Cardiac fibroblast (primary cell): Measurements from ENCODE around the gene CDKAL1.

Source experiments
- DNase-seq, 2 donors: peaks; one replicate each; pipeline versions ENCODE4 v3.0.0 to v3.0.0-alpha.2; 2010; ENCODE audit warnings: low read depth in 2 of 2
- H3K4me3 ChIP-seq, 2 donors: replicated peaks in 1 of 2; 1 replicate in 1 of 2; 2 replicates in 1 of 2; pipeline ENCODE4 v1.5.1; 2011; ENCODE audit warnings: low read depth in 2 of 2, low read length in 2 of 2, mild to moderate bottlenecking in 2 of 2, moderate library complexity in 1 of 2
- TF ChIP-seq, protein P1 (sequence below): IDR thresholded peaks from one replicate; pipeline ENCODE4 v1.5.1; 2011; ENCODE audit warnings: low read depth, mild to moderate bottlenecking, low read length, inconsistent platforms

The CDKAL1 gene

DNA sequence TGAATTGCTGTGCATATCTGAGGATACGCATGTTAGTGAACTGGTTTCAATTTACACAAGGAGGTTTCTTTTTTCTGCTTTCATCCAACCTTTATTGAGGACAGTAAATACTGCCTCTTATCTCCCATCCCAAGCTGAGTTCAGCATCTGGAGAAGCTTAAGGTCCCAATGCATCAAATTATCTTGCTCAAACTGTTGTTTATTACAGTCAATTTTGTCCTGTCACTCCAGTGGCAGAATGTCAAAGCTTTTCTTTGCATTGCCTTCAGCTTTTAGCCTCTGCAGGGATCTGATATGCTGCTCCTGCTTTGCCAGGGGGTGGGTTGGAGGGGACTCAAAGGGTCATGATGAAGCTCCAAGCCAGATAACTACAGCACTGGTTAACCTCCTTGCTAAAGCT is 623.9 kb downstream of the CDKAL1 start:
- no peak overlapping the region for H3K4me3 ChIP-seq
- DNase-seq: no peak
- TF ChIP-seq, protein P1, sequence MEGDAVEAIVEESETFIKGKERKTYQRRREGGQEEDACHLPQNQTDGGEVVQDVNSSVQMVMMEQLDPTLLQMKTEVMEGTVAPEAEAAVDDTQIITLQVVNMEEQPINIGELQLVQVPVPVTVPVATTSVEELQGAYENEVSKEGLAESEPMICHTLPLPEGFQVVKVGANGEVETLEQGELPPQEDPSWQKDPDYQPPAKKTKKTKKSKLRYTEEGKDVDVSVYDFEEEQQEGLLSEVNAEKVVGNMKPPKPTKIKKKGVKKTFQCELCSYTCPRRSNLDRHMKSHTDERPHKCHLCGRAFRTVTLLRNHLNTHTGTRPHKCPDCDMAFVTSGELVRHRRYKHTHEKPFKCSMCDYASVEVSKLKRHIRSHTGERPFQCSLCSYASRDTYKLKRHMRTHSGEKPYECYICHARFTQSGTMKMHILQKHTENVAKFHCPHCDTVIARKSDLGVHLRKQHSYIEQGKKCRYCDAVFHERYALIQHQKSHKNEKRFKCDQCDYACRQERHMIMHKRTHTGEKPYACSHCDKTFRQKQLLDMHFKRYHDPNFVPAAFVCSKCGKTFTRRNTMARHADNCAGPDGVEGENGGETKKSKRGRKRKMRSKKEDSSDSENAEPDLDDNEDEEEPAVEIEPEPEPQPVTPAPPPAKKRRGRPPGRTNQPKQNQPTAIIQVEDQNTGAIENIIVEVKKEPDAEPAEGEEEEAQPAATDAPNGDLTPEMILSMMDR: no peak

DNA sequence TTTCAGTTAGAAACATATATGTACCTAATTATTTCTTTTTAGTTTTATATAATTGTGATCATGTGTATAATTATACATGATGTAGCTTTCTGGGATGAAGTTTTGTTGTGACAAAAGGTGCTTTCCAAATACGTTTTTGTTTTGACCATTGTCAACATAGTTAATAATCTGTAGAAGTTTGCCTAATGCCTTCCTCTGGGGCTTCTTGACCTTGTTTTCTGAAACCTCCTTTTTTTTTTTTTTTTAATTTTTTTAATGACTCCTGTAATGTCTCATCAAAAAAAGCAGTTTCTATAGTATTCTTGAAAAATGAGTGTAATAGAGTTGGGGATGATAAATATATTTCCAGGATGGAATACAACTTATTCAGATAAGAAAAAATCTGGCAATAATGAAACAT is 624.6 kb downstream of the CDKAL1 start:
- H3K4me3 ChIP-seq: no peak overlapping the region
- TF ChIP-seq, protein P1: no peak
- no peak for DNase-seq

DNA sequence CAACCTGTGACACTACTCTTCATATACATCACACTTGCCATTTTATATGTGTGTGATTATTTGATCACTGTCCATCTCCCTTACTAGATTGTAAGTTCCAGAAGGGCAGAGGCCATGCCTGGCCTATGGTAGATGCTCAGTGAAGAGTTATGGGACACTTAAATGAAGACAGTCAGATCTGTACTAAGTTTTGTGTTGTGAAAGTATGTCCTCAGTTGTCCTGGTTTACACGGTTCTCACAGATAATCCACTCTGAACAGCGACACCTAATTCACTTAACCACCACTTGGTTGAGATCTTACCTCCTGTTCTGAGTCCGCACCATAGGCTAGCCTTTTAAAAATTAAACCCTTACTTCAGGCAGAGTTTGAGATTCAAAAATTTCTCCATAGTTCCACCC is 625.2 kb downstream of the CDKAL1 start:
- no peak overlapping the region for H3K4me3 ChIP-seq
- TF ChIP-seq, protein P1: no peak
- DNase-seq: no peak

DNA sequence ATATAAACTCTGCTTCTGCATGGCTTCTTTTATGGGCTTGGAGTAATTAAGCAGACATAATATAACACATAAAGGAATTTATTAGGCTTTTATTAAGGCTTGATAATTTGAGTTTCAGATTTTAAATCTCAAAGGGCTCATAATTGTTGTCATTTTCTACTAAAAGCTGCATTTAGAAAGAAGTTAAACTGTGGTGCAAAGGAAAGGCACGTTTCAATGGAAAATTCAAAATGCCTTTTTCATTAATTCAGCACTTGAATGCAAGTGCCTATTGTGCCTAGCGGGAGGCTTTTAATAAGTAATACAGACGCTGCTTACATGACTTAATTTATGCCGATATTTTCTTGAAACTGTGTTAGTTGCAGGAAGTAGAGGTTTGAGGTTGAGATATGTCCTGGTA is 627.5 kb downstream of the CDKAL1 start:
- no peak for DNase-seq

DNA sequence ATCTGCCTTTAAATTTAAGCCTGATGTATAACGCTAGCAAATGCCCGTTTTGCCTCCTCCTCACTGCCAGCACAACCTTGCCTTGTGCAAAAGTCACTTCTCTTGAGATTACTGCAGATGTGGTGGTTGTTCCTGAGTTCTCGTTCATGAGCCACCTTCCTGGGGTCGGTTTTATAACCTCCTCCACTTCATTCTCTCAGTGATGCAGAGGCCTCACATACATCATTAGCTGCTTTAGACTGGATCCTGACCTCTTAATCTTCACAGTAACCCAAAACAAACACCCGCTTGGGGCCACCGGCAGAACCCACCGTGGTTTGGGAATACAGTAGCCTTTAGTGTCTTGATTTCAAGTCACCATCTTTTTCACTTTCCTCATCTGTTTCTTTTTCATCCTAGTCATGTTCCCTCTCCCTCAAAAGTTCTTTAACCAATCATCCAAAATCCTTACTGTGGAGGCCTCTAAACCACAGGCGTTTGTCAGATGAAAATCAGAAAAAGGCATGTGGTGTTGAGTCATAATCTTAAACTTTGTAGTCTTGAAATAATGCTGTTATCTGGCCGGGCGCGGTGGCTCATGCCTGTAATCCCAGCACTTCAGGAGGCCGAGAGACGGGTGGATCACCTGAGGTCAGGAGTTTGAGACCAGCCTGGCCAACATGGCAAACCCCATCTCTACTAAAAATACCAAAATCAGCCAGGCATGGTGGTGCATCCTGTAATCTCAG is 629.0 kb downstream of the CDKAL1 start:
- H3K4me3 ChIP-seq: no peak overlapping the region
- TF ChIP-seq, protein P1: no peak
- DNase-seq: peak; percentile 62

More for the DNA sequence above, 627.5 kb downstream of the CDKAL1 start:
- TF ChIP-seq, protein P1: no peak
- no peak overlapping the region for H3K4me3 ChIP-seq

DNA sequence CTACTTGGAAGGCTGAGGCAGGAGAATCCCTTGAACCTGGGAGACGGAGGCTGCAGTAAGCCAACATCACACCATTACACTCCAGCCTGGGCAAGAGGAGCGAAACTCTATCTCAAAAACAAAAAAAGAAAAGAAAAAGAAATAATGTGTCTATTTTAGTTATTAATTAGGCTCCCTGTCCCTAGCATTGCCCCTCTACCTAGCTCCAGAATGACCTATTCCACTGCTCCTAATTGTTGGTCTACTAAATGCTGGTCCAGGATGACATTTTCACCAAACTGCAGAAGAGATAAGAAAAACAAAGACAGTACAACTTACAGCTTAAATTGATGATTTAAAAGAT is 629.6 kb downstream of the CDKAL1 start:
- DNase-seq: no peak
- TF ChIP-seq, protein P1: no peak
- no peak overlapping the region for H3K4me3 ChIP-seq
